IMR-90 (cell line): ENCODE results near the gene DNPH1. TPM values are rescaled to one million over a fixed set of nuclear protein-coding genes. Genes with fewer than 3 reads are reported as not detected.

Source experiments
- ATAC-seq: fragments of 200-7000 bp; cut with Tn5 transposase; 2 replicates; pipeline ENCODE4 v1.9.1; 2020; ENCODE audit warnings: low read depth, mild to moderate bottlenecking, moderate library complexity
- BruUV-seq: library from RNA; stranded (reverse); fragments of 400-500 nt; replicated peaks from 2 replicates; lab custom pipeline; 2021; lab: Mats Ljungman, UMichigan
- CTCF ChIA-PET: fragments of 300-600 bp; formaldehyde crosslinking; extraction: SDS; loops from one replicate; lab custom pipeline; 2021; ENCODE audit warnings: antibody characterized with exemption; lab: Yijun Ruan, JAX
- POLR2A ChIA-PET: fragments of 300-600 bp; sonication (Branson Sonifier 250); formaldehyde crosslinking; loops from one replicate; lab custom pipeline; 2022; ENCODE audit warnings: antibody characterized with exemption; ENCODE audit not compliant: unreplicated experiment; lab: Charles Lee
- DNase-seq: peaks from one replicate; pipeline ENCODE4 v3.0.0; 2013
- H2AFZ ChIP-seq: replicated peaks from 2 replicates; pipeline ENCODE3; 2013; ENCODE audit warnings: low read length, mild to moderate bottlenecking; ENCODE audit not compliant: poor library complexity
- H2AK5ac ChIP-seq: 2 replicates; pipeline ENCODE4 v1.6.1; 2013; ENCODE audit warnings: low read depth, low read length, inconsistent platforms
- H2AK9ac ChIP-seq: replicated peaks from 2 replicates; pipeline ENCODE3; 2013; ENCODE audit warnings: mild to moderate bottlenecking, low read depth, low read length, moderate library complexity; ENCODE audit not compliant: poor library complexity
- H2BK120ac ChIP-seq: 2 replicates; pipeline ENCODE4 v1.6.1; 2013; ENCODE audit warnings: low read depth, low read length, inconsistent platforms
- H2BK15ac ChIP-seq: 3 replicates; pipeline ENCODE4 v1.6.1; 2013; ENCODE audit warnings: low read depth, low read length, inconsistent platforms
- H2BK20ac ChIP-seq: 2 replicates; pipeline ENCODE4 v1.6.1; 2013; ENCODE audit warnings: low read depth, mild to moderate bottlenecking, inconsistent platforms, low read length, moderate library complexity
- H2BK5ac ChIP-seq: 2 replicates; pipeline ENCODE4 v1.6.1; 2013; ENCODE audit warnings: mild to moderate bottlenecking, low read depth, low read length, inconsistent platforms; ENCODE audit not compliant: poor library complexity, severe bottlenecking
- H3K14ac ChIP-seq: replicated peaks from 2 replicates; pipeline ENCODE4 v1.6.1; 2013; ENCODE audit warnings: low read depth, low read length, inconsistent platforms
- H3K18ac ChIP-seq: 2 replicates; pipeline ENCODE4 v1.6.1; 2013; ENCODE audit warnings: low read depth, low read length, control low read depth
- H3K23ac ChIP-seq: 2 replicates; pipeline ENCODE4 v1.6.1; 2013; ENCODE audit warnings: low read depth, low read length, inconsistent platforms
- H3K27ac ChIP-seq: 2 replicates; pipeline ENCODE4 v1.5.1; 2013; ENCODE audit warnings: mild to moderate bottlenecking, control low read depth, low read length; ENCODE audit not compliant: insufficient read depth
- H3K27me3 ChIP-seq: 2 replicates; pipeline ENCODE4 v1.6.1; 2013; ENCODE audit warnings: low read length; ENCODE audit not compliant: control insufficient read depth, insufficient read depth
- H3K36me3 ChIP-seq: 2 replicates; pipeline ENCODE4 v1.6.1; 2013; ENCODE audit warnings: low read length, mixed read lengths; ENCODE audit not compliant: control insufficient read depth, insufficient read depth
- H3K4ac ChIP-seq: 2 replicates; pipeline ENCODE4 v1.6.1; 2013; ENCODE audit warnings: low read depth, low read length, inconsistent platforms
- H3K4me1 ChIP-seq: 2 replicates; pipeline ENCODE4 v1.6.1; 2013; ENCODE audit warnings: low read length, mixed read lengths; ENCODE audit not compliant: control insufficient read depth, insufficient read depth
- H3K4me2 ChIP-seq: 2 replicates; pipeline ENCODE4 v1.6.1; 2013; ENCODE audit warnings: low read depth, mild to moderate bottlenecking, control low read depth, low read length, moderate library complexity
- H3K4me3 ChIP-seq: 2 replicates; pipeline ENCODE4 v1.5.1; 2013; ENCODE audit warnings: low read depth, mild to moderate bottlenecking, control low read depth, low read length, moderate library complexity; ENCODE audit not compliant: insufficient read depth
- H3K56ac ChIP-seq: 2 replicates; pipeline ENCODE4 v1.6.1; 2013; ENCODE audit warnings: low read length, inconsistent platforms; ENCODE audit not compliant: insufficient read depth; ENCODE audit errors: extremely low read depth
- H3K79me1 ChIP-seq, 2 experiments: 2 replicates each; pipeline ENCODE4 v1.6.1; 2013; ENCODE audit warnings: low read length in 2 of 2, inconsistent platforms in 1 of 2, low read depth in 1 of 2
- H3K9ac ChIP-seq: 2 replicates; pipeline ENCODE4 v1.6.1; 2013; ENCODE audit warnings: low read depth, low read length, control low read depth
- H3K9me1 ChIP-seq: 2 replicates; pipeline ENCODE4 v1.6.1; 2013; ENCODE audit warnings: low read length, inconsistent platforms; ENCODE audit not compliant: insufficient read depth
- H3K9me3 ChIP-seq: 2 replicates; pipeline ENCODE4 v1.6.1; 2013; ENCODE audit warnings: low read length; ENCODE audit not compliant: control insufficient read depth, insufficient read depth
- H4K20me1 ChIP-seq: 2 replicates; pipeline ENCODE4 v1.6.1; 2013; ENCODE audit warnings: low read length, inconsistent platforms; ENCODE audit not compliant: insufficient read depth
- H4K5ac ChIP-seq: 2 replicates; pipeline ENCODE4 v1.6.1; 2013; ENCODE audit warnings: mild to moderate bottlenecking, low read depth, low read length, control low read depth
- H4K8ac ChIP-seq, 2 experiments: 2 replicates each; pipeline ENCODE4 v1.6.1; 2013; ENCODE audit warnings: low read depth in 2 of 2, low read length in 2 of 2, control low read depth in 1 of 2, inconsistent platforms in 1 of 2
- H4K91ac ChIP-seq: 2 replicates; pipeline ENCODE4 v1.6.1; 2013; ENCODE audit warnings: low read depth, low read length, inconsistent platforms; ENCODE audit not compliant: insufficient read depth
- BHLHE40 ChIP-seq: fragments of 150-350 bp; IDR thresholded peaks from 2 replicates; pipeline ENCODE4 v1.6.1; 2016; ENCODE audit warnings: mild to moderate bottlenecking, low read depth, low read length
- CEBPB ChIP-seq: IDR thresholded peaks from 2 replicates; pipeline ENCODE4 v1.6.1; 2012; ENCODE audit warnings: low read depth, low read length, improper control_type of control experiment
- CHD1 ChIP-seq: IDR thresholded peaks from 2 replicates; pipeline ENCODE4 v1.6.1; 2012; ENCODE audit warnings: low read depth, low read length, improper control_type of control experiment
- FOS ChIP-seq: fragments of 150-350 bp; IDR thresholded peaks from 2 replicates; pipeline ENCODE4 v1.6.1; 2016; ENCODE audit warnings: low read depth, low read length
- MAFK ChIP-seq: IDR thresholded peaks from 2 replicates; pipeline ENCODE4 v1.6.1; 2012; ENCODE audit warnings: low read depth, low read length, improper control_type of control experiment
- MAZ ChIP-seq: IDR thresholded peaks from 2 replicates; pipeline ENCODE4 v1.6.1; 2012; ENCODE audit warnings: low read depth, mild to moderate bottlenecking, low read length, improper control_type of control experiment, moderate library complexity, borderline replicate concordance
- MXI1 ChIP-seq: IDR thresholded peaks from 2 replicates; pipeline ENCODE4 v1.6.1; 2012; ENCODE audit warnings: low read depth, mild to moderate bottlenecking, low read length, moderate library complexity, borderline replicate concordance
- NFE2L2 ChIP-seq: fragments of 150-350 bp; IDR thresholded peaks from 2 replicates; pipeline ENCODE4 v1.6.1; 2016; ENCODE audit warnings: low read depth, mild to moderate bottlenecking, low read length
- POLR2A ChIP-seq: IDR thresholded peaks from 2 replicates; pipeline ENCODE4 v1.6.1; 2012; ENCODE audit warnings: mild to moderate bottlenecking, low read depth, low read length
- RCOR1 ChIP-seq: IDR thresholded peaks from 2 replicates; pipeline ENCODE4 v1.6.1; 2012; ENCODE audit warnings: mild to moderate bottlenecking, low read length, improper control_type of control experiment; ENCODE audit not compliant: insufficient replicate concordance
- RFX5 ChIP-seq: IDR thresholded peaks from 2 replicates; pipeline ENCODE4 v1.8.0; 2012; ENCODE audit warnings: low read depth, mild to moderate bottlenecking, low read length, moderate library complexity
- SMC3 ChIP-seq: fragments of 150-350 bp; IDR thresholded peaks from 2 replicates; pipeline ENCODE4 v1.6.1; 2016; ENCODE audit warnings: low read depth, mild to moderate bottlenecking, antibody characterized with exemption, low read length, moderate library complexity
- WGBS, 2 experiments: methylation state at CpG; one replicate each; pipeline versions ENCODE4 v1.1.5 to v1.1.7; 2013; ENCODE audit warnings: missing lambda C conversion rate in 2 of 2; ENCODE audit not compliant: insufficient read length in 1 of 2; ENCODE audit errors: extremely low coverage in 2 of 2; 5-methylcytosine and 5-hydroxymethylcytosine counted together
- dilution Hi-C: fragments of 300-500 bp; cut with HindIII; formaldehyde crosslinking; loops from one replicate; pipeline ENCODE4 v1.14.3; 2018; ENCODE audit warnings: low sequenced_read_pairs; ENCODE audit not compliant: unreplicated experiment
- in situ Hi-C: fragments of 300-500 bp; cut with MboI; formaldehyde crosslinking; loops from 3 replicates; pipeline ENCODE4 v1.14.3; 2019; ENCODE audit warnings: low sequenced_read_pairs, inconsistent platforms, mixed read lengths
- intact Hi-C: fragments of 100-400 bp; cut with micrococcal nuclease; formaldehyde crosslinking; loops from 2 replicates; pipeline ENCODE4 v1.10.0; 2022
- polyA plus RNA-seq, 3 experiments: library from polyadenylated mRNA; depleted of rRNA; stranded (reverse); fragments of >200 nt; gene quantifications; 2 replicates each; pipeline ENCODE4 v1.2.3, GENCODE V29; 2012; ENCODE audit warnings: low replicate concordance in 1 of 3
- total RNA-seq: library from RNA; depleted of rRNA; stranded (reverse); fragments of >200 nt; gene quantifications from 2 replicates; pipeline ENCODE4 v1.2.3, GENCODE V29; 2012
- TF ChIP-seq, protein P1 (sequence below): fragments of 150-350 bp; IDR thresholded peaks from 2 replicates; pipeline ENCODE4 v1.6.1; 2016; ENCODE audit warnings: low read depth, mild to moderate bottlenecking, low read length, moderate library complexity, borderline replicate concordance
- TF ChIP-seq, protein P2 (sequence below): conservative IDR thresholded peaks from 2 replicates; pipeline ENCODE4 v1.5.1; 2012; ENCODE audit warnings: mild to moderate bottlenecking, low read depth, low read length, improper control_type of control experiment
- TF ChIP-seq, protein P3 (sequence below): fragments of 150-350 bp; IDR thresholded peaks from 2 replicates; pipeline ENCODE4 v1.6.1; 2017; ENCODE audit warnings: mild to moderate bottlenecking, antibody characterized with exemption, low read length, low read depth

DNPH1 gene
- total and polyA plus RNA-seq, 2 of the 4 experiments (the other 2 are of a cell fraction): 19.0 to 47.8 TPM

DNA sequence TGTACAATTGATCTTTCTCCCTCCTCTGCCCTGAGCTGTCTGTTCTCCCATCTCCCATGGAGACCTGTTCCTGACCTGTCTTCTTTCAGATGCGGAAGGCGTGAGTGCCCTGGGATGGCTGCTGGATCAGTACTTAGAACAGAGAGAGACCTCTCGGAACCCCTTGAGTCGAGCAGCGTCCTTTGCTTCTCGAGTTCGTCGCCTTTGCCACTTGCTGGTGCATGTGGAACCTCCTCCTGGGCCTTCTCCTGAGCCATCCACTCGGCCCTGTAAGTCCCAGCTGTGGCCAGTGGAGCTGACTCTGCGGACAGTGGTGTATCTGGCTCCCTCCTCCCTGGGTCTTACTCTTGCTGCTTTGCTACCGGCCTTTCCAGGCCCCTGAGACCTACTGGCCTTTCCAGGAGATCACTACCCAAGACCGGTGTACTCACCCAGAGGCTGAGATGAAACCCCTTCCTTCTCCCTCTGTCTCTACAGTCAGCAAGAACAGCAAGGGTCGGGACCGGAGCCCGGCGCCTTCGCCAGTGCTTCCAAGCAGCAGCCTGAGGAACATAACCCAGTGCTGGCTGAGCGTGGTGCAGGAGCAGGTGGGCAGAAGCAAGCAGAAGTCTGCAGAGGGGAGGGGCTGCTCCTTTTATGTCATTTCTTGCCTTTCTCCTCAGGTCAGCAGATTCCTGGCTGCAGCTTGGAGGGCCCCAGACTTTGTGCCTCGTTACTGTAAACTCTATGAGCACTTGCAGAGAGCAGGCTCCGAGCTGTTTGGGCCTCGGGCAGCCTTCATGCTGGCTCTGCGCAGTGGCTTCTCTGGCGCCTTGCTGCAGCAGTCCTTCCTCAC is 24.8 kb downstream of the DNPH1 start:
- Histone ChIP-seq H3K4me2 (no peak overlapping the region), H3K27ac (no peak overlapping the region), H2AK5ac (no peak overlapping the region), H2BK120ac (no peak overlapping the region), H3K9ac (no peak overlapping the region), H3K23ac (no peak overlapping the region), H2AK9ac (no peak overlapping the region), H4K20me1 (no peaks in the 10 kb centered on the region), H3K9me3 (no peaks in the 10 kb centered on the region; the same call in 1 of the 2 replicates), H4K91ac (no peak overlapping the region), H3K18ac (no peak overlapping the region), H2BK15ac (no peak overlapping the region), H4K5ac (no peak overlapping the region), H3K56ac (no peak overlapping the region), H3K27me3 (no peaks in the 10 kb centered on the region), H3K4me3 (no peak overlapping the region), H2BK20ac (no peak overlapping the region), H3K9me1 (no peaks in the 10 kb centered on the region; the same call in 1 of the 2 replicates), H3K4me1 (no peaks in the 10 kb centered on the region), H3K14ac (no peak overlapping the region), H3K79me1 (no peaks in the 10 kb centered on the region), H2BK5ac (no peak overlapping the region), H2AFZ (peak overlapping the region; percentile 11), H3K4ac (no peak overlapping the region), H4K8ac (no peak overlapping the region), H3K36me3 (peaks cover 29% of the 10 kb centered on the region)
- intact Hi-C loops (no loop called here), in situ Hi-C loops (no loop called here), dilution Hi-C loops (no loop called here)
- WGBS, 2 experiments: 93% methylated on average over 13 of the region's 23 CpGs; no CpG with 5 or more reads in 1 of the 2 experiments
- ATAC-seq: no peak
- BruUV-seq: no TSS peak
- DNase-seq: no peak
- ChIA-PET CTCF (no interaction called here), POLR2A (no interaction called here)
- no peak for TF ChIP-seq BHLHE40
- no peak for TF ChIP-seq MXI1
- TF ChIP-seq SMC3: no peak
- TF ChIP-seq, protein P1, sequence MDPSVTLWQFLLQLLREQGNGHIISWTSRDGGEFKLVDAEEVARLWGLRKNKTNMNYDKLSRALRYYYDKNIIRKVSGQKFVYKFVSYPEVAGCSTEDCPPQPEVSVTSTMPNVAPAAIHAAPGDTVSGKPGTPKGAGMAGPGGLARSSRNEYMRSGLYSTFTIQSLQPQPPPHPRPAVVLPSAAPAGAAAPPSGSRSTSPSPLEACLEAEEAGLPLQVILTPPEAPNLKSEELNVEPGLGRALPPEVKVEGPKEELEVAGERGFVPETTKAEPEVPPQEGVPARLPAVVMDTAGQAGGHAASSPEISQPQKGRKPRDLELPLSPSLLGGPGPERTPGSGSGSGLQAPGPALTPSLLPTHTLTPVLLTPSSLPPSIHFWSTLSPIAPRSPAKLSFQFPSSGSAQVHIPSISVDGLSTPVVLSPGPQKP: no peak
- no peak for TF ChIP-seq CHD1
- no peak for TF ChIP-seq MAZ
- no peak for TF ChIP-seq NFE2L2
- TF ChIP-seq, protein P2, sequence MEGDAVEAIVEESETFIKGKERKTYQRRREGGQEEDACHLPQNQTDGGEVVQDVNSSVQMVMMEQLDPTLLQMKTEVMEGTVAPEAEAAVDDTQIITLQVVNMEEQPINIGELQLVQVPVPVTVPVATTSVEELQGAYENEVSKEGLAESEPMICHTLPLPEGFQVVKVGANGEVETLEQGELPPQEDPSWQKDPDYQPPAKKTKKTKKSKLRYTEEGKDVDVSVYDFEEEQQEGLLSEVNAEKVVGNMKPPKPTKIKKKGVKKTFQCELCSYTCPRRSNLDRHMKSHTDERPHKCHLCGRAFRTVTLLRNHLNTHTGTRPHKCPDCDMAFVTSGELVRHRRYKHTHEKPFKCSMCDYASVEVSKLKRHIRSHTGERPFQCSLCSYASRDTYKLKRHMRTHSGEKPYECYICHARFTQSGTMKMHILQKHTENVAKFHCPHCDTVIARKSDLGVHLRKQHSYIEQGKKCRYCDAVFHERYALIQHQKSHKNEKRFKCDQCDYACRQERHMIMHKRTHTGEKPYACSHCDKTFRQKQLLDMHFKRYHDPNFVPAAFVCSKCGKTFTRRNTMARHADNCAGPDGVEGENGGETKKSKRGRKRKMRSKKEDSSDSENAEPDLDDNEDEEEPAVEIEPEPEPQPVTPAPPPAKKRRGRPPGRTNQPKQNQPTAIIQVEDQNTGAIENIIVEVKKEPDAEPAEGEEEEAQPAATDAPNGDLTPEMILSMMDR: no peak
- no peak for TF ChIP-seq FOS
- TF ChIP-seq MAFK: no peak
- TF ChIP-seq, protein P3, sequence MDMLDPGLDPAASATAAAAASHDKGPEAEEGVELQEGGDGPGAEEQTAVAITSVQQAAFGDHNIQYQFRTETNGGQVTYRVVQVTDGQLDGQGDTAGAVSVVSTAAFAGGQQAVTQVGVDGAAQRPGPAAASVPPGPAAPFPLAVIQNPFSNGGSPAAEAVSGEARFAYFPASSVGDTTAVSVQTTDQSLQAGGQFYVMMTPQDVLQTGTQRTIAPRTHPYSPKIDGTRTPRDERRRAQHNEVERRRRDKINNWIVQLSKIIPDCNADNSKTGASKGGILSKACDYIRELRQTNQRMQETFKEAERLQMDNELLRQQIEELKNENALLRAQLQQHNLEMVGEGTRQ: no peak
- no peak for TF ChIP-seq RFX5
- TF ChIP-seq RCOR1: no peak
- TF ChIP-seq CEBPB: no peak
- no peak for TF ChIP-seq POLR2A
